Colonic mucosa (tissue), 4 donors: ENCODE data around the gene LENEP. TPM values are rescaled to one million over a fixed set of nuclear protein-coding genes. Genes with fewer than 3 reads are reported as not detected.

Source experiments
- DNase-seq: peaks from one replicate; pipeline ENCODE4 v3.0.0-alpha.2; 2020
- H3K27ac ChIP-seq: fragments of 200-600 bp; one replicate; pipeline ENCODE4 v1.8.0; 2021
- H3K27me3 ChIP-seq: fragments of 200-600 bp; one replicate; pipeline ENCODE4 v1.8.0; 2021
- H3K36me3 ChIP-seq: fragments of 200-600 bp; one replicate; pipeline ENCODE4 v1.8.0; 2021
- H3K4me1 ChIP-seq: fragments of 200-600 bp; one replicate; pipeline ENCODE4 v1.8.0; 2021; ENCODE audit warnings: mild to moderate bottlenecking
- H3K4me3 ChIP-seq: fragments of 200-600 bp; one replicate; pipeline ENCODE4 v1.8.0; 2021
- H3K9ac ChIP-seq, 2 donors: one replicate each; pipeline ENCODE4 v1.7.0; 2013; ENCODE audit warnings: control low read depth in 2 of 2, low read depth in 2 of 2, low read length in 2 of 2
- H3K9me3 ChIP-seq: fragments of 200-600 bp; one replicate; pipeline ENCODE4 v1.8.0; 2021
- intact Hi-C: fragments of 100-400 bp; cut with DNase I; formaldehyde crosslinking; loops from one replicate; pipeline ENCODE4 v1.14.1; 2022
- total RNA-seq, 2 donors: library from RNA; stranded (reverse); fragmentation: NEBNext Ultra II Directional in 1 of 2; extraction: Animal tissue kit (Norgen Biotek cat#: 25700) in 1 of 2; gene quantifications; one replicate each; pipeline ENCODE4 v1.2.1, GENCODE V29; 2021
- TF ChIP-seq, protein P1 (sequence below): fragments of 200-600 bp; IDR thresholded peaks from one replicate; pipeline ENCODE4 v1.8.0; 2022; ENCODE audit warnings: antibody characterized with exemption, mild to moderate bottlenecking
- donor health status: healthy.
- donor health status: DM: no; HTN: no; CAD: no.
- donor health status: DM: no; HTN: no; CAD: no.

The LENEP gene
- total RNA-seq, 2 donors from 2014 or later, result not detected

DNA sequence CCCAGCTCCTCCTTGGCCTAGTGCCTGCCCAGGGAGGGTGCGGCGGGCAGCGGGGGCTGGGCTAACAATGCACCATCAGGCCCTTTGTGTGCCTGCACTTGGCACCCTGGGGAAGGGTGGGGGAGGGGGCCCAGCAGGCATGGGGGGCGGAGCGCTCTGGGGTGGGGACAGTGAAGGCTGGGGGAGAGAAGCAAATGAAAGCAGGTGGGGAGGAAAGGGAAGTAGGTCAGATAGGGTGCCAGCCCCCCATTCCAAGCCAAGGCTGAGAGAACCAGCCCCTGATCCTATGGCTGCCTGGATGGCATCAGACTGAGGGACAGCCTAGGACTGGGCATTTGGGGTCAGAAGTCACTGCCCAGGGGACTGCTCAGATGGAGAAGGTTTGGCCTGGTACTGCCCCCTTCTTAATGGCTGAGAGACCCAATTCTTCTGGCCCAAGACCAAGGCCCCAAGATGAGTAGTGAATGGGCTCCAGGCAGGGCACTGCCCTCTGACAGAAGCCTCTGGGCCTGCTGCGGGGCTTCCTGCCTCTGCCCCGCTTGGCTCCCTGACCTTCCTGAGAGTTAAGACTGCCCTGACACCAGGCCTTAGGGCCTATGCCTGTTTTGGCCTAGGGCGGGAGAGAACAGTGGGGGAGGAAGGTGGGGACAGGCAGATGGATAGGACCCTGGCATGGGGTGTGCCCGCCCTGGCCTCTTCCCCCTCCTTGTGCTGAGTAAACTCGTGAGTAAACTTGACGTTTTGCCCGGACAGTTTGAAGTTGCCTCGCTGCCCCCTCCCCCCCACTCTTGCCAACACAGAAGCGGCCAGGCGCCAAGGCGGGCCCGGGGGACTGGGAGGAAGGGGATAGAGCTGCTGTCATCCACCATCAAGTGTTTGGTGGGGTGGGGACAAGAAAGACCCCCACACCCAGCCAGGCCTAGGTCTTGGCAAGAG lies 12.0 kb downstream of the LENEP start:
- Histone ChIP-seq H3K9me3 (no peaks in the 10 kb centered on the region), H3K4me1 (peaks cover 29% of the 10 kb centered on the region), H3K4me3 (peak overlapping the region; percentile 83), H3K27me3 (no peaks in the 10 kb centered on the region), H3K9ac (peak overlapping the region; percentile 97 to 100), H3K36me3 (no peaks in the 10 kb centered on the region), H3K27ac (peak overlapping the region; percentile 94)
- TF ChIP-seq, protein P1, sequence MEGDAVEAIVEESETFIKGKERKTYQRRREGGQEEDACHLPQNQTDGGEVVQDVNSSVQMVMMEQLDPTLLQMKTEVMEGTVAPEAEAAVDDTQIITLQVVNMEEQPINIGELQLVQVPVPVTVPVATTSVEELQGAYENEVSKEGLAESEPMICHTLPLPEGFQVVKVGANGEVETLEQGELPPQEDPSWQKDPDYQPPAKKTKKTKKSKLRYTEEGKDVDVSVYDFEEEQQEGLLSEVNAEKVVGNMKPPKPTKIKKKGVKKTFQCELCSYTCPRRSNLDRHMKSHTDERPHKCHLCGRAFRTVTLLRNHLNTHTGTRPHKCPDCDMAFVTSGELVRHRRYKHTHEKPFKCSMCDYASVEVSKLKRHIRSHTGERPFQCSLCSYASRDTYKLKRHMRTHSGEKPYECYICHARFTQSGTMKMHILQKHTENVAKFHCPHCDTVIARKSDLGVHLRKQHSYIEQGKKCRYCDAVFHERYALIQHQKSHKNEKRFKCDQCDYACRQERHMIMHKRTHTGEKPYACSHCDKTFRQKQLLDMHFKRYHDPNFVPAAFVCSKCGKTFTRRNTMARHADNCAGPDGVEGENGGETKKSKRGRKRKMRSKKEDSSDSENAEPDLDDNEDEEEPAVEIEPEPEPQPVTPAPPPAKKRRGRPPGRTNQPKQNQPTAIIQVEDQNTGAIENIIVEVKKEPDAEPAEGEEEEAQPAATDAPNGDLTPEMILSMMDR, result no peak
- intact Hi-C loops, result no loop called here
- peak; percentile 91 for DNase-seq

DNA sequence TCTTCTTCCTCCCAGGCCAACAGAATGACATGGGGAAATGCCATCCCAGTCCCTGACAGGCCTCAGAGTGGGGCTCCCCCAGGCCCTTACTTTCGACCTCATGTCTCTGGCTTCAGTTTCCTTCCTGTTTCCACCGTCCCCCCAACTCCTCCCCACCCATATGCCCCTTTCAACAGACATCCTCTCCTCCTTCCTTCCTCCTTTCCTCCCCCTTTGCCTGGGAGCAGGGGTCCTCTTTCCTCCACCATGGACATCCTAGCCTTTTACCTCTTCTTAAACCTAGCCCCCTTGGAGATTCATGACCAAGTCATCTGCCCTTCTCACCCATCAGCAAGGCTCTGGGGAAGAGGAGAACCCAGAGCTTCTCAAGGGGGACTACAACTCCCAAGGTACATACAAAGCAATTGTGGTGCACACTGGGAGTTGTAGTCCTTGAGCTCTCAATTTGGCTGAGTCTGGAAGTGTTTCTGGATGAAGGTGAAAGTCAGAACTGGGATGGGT lies 13.3 kb downstream of the LENEP start:
- TF ChIP-seq, protein P1, result no peak
- Histone ChIP-seq H3K4me1 (peaks cover 40% of the 10 kb centered on the region), H3K9me3 (no peaks in the 10 kb centered on the region), H3K4me3 (no peak overlapping the region), H3K9ac (peak overlapping the region; percentile 1 to 100), H3K27ac (peak overlapping the region; percentile 94), H3K27me3 (no peaks in the 10 kb centered on the region), H3K36me3 (no peaks in the 10 kb centered on the region)
- no peak for DNase-seq
- intact Hi-C loops, result no loop called here

DNA sequence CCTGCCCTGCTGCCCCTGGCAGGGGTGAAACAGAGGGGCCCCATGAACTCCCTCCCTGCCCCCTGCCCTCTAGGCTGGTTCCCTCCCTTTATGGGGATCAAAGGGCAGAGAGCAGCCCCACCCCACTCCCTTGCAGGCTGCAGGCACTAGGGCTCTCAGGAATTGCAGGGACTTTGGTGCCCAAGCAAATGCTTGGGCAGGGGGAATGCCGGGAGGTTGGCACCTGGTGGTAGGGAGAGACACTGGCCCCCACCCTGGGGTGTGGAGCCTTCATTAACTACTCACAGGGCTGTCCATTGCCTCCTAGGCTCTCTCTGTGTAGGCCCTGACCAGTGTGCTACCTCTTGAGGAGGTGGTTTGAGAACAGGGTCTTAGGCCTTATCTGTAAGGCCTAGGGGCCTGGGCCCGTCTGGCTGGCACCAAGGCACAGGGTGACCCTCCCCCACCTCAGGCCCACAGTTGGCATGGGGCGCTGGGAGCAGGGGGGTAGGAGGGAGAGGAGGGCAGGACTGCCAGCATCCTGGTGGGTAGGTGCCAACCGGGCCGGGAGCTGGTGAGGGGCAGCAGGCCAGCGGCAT lies 14.0 kb downstream of the LENEP start:
- Histone ChIP-seq H3K27ac (peak overlapping the region; percentile 94), H3K9me3 (no peaks in the 10 kb centered on the region), H3K27me3 (no peaks in the 10 kb centered on the region), H3K9ac (peak overlapping the region; percentile 61 to 100), H3K36me3 (no peaks in the 10 kb centered on the region), H3K4me1 (peaks cover 47% of the 10 kb centered on the region), H3K4me3 (peak overlapping the region; percentile 41)
- TF ChIP-seq, protein P1, result no peak
- intact Hi-C loops, result no loop called here
- peak; percentile 93 for DNase-seq

DNA sequence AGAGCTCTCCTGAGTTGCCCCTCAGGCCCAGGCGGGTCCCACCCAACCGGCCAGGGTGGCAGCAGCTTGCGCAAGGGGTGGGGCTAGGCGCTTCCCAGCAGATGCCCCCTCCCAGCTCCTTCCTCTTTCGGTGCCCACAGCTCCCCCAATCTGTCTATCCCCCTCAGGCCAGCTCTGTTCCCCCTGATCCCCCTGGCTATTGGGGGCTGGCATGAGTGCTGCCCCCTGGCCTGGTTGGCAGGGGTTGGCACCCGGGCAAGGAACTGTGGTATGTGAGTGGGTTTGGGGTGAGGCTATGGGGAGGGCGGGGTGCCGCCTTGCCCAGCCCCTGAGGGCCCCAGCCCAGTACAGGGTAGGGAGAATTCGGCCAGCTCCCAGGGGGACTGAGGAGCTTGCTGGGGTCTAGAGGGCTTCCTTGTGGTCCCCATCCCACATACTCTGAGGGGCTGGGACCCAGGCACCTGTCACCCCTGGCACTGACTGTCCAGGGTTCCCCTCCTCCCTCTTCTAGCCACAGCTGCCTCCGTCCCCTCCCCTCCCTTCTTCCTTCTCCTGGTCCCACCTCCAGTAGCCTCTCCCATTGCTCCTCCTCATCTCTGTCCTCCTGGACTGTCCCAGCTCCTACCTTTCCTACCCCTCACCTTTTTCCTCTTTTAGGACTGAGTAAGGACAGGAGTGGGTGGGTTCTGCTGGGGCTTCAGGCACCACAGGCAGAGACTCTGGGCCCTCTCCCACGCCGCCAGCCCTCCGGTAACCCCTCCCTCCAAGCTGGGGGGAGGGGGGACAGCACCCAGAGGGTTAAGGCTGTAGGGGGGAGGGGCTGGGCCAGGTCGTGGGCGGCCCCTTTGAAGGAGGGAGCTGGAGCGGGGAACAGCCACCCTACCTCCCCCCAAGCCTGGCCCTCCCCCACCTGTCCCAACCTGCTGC lies 14.9 kb downstream of the LENEP start:
- Histone ChIP-seq H3K27ac (peak overlapping the region; percentile 94), H3K36me3 (no peaks in the 10 kb centered on the region), H3K4me1 (peaks cover 57% of the 10 kb centered on the region), H3K9me3 (no peaks in the 10 kb centered on the region), H3K27me3 (no peaks in the 10 kb centered on the region), H3K9ac (peak overlapping the region; percentile 71 to 100), H3K4me3 (peak overlapping the region; percentile 41)
- DNase-seq, result peak; percentile 76
- TF ChIP-seq, protein P1, result no peak
- intact Hi-C loops, result no loop called here

DNA sequence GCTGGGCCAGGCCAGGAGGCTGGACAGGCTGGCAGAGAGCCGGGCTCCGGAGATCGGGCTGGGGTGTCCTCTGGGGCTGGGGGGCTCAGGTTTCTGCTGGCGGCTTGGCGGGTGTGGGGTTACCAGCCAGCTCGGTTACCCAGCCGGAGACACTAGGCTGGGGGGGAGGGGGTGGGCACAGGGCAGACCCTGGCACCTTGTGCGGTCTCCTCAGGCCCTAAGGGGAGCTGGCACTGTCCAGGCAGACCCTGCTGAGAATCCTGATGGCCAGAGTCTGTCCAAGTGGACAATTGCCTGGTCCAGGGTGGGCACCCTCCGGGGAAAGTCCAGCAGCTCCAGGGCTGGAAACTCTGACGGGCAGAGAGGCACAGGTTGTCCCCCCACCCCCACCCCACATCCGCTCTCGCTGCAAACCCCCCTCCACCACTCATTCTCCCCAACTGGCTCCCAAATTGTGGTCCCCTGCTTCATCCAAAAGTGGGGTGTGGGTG lies 15.9 kb downstream of the LENEP start:
- H3K27ac ChIP-seq, result peak overlapping the region; percentile 94
- intact Hi-C loops, result no loop called here
- H3K27me3 ChIP-seq, result no peaks in the 10 kb centered on the region
- H3K9ac ChIP-seq, result peak overlapping the region; percentile 71 to 100
- peaks cover 2% of the 10 kb centered on the region for H3K36me3 ChIP-seq
- H3K9me3 ChIP-seq, result no peaks in the 10 kb centered on the region
- no peak for DNase-seq
- H3K4me1 ChIP-seq, result peaks cover 62% of the 10 kb centered on the region
- peak overlapping the region; percentile 41 for H3K4me3 ChIP-seq
- TF ChIP-seq, protein P1, result no peak
